ENCODE results near the gene TMEM132C. TPM values are rescaled to one million over a fixed set of nuclear protein-coding genes. Genes with fewer than 3 reads are reported as not detected.

Gene TMEM132C
- polyA plus RNA-seq, 1 of the 3 experiments (the other 2 are of a cell fraction), result not detected

GRCh38 chr12:128709660-128710059 is 442.7 kb downstream of the TMEM132C start (continued):
- no peak for TF ChIP-seq ZBTB33 (IDR thresholded peaks at IDR 0.05; ENCODE audit: borderline replicate concordance, low read depth)

- ChIA-PET POLR2A (no interaction called here), CTCF (no interaction called here)
- no peaks in the 10 kb centered on the region for H3K27me3 ChIP-seq (ENCODE audit: insufficient read depth)
- TF ChIP-seq MXI1 (IDR thresholded peaks at IDR 0.05; ENCODE audit: low read depth, low read length) (no peak), CTCF (IDR thresholded peaks at IDR 0.05) (no peak), PBX3 (IDR thresholded peaks at IDR 0.05) (no peak), CHD2 (IDR thresholded peaks at IDR 0.05; ENCODE audit: low read length, partially characterized antibody) (no peak), ELF1 (IDR thresholded peaks at IDR 0.05) (no peak), TEAD4 (IDR thresholded peaks at IDR 0.05; ENCODE audit: borderline replicate concordance, insufficient read depth) (no peak), GATA2 (CRISPR knock-in tag; IDR thresholded peaks at IDR 0.05) (no peak), NRF1 (IDR thresholded peaks at IDR 0.05; ENCODE audit: low read depth, low read length) (no peak), EP300 (IDR thresholded peaks at IDR 0.05; ENCODE audit: borderline replicate concordance in 1 of 2, low read depth in 1 of 2, low read length in 1 of 2) (no peak), REST (IDR thresholded peaks at IDR 0.05; ENCODE audit: low read depth, low read length) (no peak), RFX5 (IDR thresholded peaks at IDR 0.05; ENCODE audit: low read length) (no peak), FOSL2 (IDR thresholded peaks at IDR 0.05; ENCODE audit: borderline replicate concordance, low read depth) (no peak), FOXM1 (IDR thresholded peaks at IDR 0.05; ENCODE audit: low read depth) (no peak), IRF3 (IDR thresholded peaks at IDR 0.05; ENCODE audit: low read depth, low read length) (no peak), MAX (IDR thresholded peaks at IDR 0.05; ENCODE audit: low read depth) (no peak), SMC3 (IDR thresholded peaks at IDR 0.05; ENCODE audit: low read depth, low read length) (no peak), JUND (IDR thresholded peaks at IDR 0.05) (no peak), USF2 (IDR thresholded peaks at IDR 0.05; ENCODE audit: borderline replicate concordance, low read depth, low read length) (no peak), TCF12 (IDR thresholded peaks at IDR 0.05) (no peak)
- H3K36me3 ChIP-seq (replicated peaks in 1 of 2; ENCODE audit: control insufficient read depth in 1 of 2, insufficient read depth in 2 of 2, low read length in 1 of 2), result no peaks in the 10 kb centered on the region
- no peaks in the 10 kb centered on the region for H3K9me2 ChIP-seq
- DNase-seq, result no peak
- H3K4me3 ChIP-seq (ENCODE audit: low read depth in 2 of 2, low read length in 1 of 2), result no peak overlapping the region
- H4K20me1 ChIP-seq (ENCODE audit: insufficient read depth), result no peaks in the 10 kb centered on the region
- no peaks in the 10 kb centered on the region for H3K79me2 ChIP-seq (ENCODE audit: insufficient read depth)
- no peak overlapping the region for H3K4me2 ChIP-seq
- H3F3A ChIP-seq (replicated peaks; ENCODE audit: insufficient read depth), result no peaks in the 10 kb centered on the region
- H2AFZ ChIP-seq (ENCODE audit: low read depth), result no peak overlapping the region
- no peak overlapping the region for H3K9ac ChIP-seq
- no peak overlapping the region for H3K27ac ChIP-seq (ENCODE audit: low read depth in 2 of 2, low read length in 1 of 2)
- H3K4me1 ChIP-seq (ENCODE audit: control insufficient read depth in 1 of 2, insufficient read depth in 2 of 2, low read depth in 1 of 2, low read length in 1 of 2), result no peaks in the 10 kb centered on the region
- 30% methylated on average over 8 of the region's 9 CpGs for WGBS (ENCODE audit: low lambda C conversion rate)
- H3K9me3 ChIP-seq, result no peaks in the 10 kb centered on the region
These were observed 444.5 kb downstream of the TMEM132C start for GRCh38 chr12:128711486-128711885.

All from SK-N-SH (cell line).